ENCODE measurements around the gene MAVS. TPM values are rescaled to one million over a fixed set of nuclear protein-coding genes. Genes with fewer than 3 reads are reported as not detected.

MAVS gene
- total and polyA plus RNA-seq, 2 donors (not counting 3 experiments of a cell fraction or from before 2014, with no cell fraction given) = 18.8 to 40.7 TPM

GRCh38 chr20:3798908-3799248, 47.8 kb upstream of the MAVS start:
- intact Hi-C loops (cut with micrococcal nuclease) (no loop called here), dilution Hi-C loops (cut with MboI; ENCODE audit: extremely low pct_ligation_motif_present, low sequenced_read_pairs) (no loop called here)
- no peak overlapping the region for H3K27ac ChIP-seq (ENCODE audit: insufficient read depth, low read depth, low read length)
- peaks cover 25% of the 10 kb centered on the region for H3K79me2 ChIP-seq (ENCODE audit: control insufficient read depth, insufficient read depth, low read length)
- H3K36me3 ChIP-seq (ENCODE audit: control insufficient read depth in 2 of 2, extremely low read depth in 1 of 2, insufficient read depth in 2 of 2, low read length in 2 of 2) = peaks cover 0 to 23% of the 10 kb centered on the region in 2 experiments
- H3K4me1 ChIP-seq (ENCODE audit: control insufficient read depth, extremely low read depth, insufficient read depth, low read length) = peaks cover 20% of the 10 kb centered on the region
- BruUV-seq (replicated peaks) = no TSS peak
- H3K9me3 ChIP-seq (replicated peaks; ENCODE audit: control insufficient read depth, insufficient read depth, low read length) = no peaks in the 10 kb centered on the region
- no peak for FAIRE-seq
- H3K4me3 ChIP-seq (replicated peaks in 1 of 3; ENCODE audit: insufficient read depth in 1 of 3, low read depth in 1 of 3, low read length in 3 of 3) = no peak overlapping the region
- H2AFZ ChIP-seq (ENCODE audit: low read depth, low read length) = no peak overlapping the region
- POLR2A ChIA-PET = no interaction called here
- H3K4me2 ChIP-seq (ENCODE audit: insufficient read depth, low read length) = no peak overlapping the region
- CTCF ChIA-PET = interaction anchor here (1.6 kb wide), 1 partner anchor 19 kb away, joined by 6 read pairs; no protein-coding TSS in a partner anchor
- H4K20me1 ChIP-seq (replicated peaks; ENCODE audit: control insufficient read depth, extremely low read depth, insufficient read depth, low read length) = no peaks in the 10 kb centered on the region
- no peak overlapping the region for H3K9ac ChIP-seq (replicated peaks; ENCODE audit: extremely low read depth, insufficient read depth, low read length)
- DNase-seq (ENCODE audit: low read depth, low spot score) = no peak
- no peaks in the 10 kb centered on the region for H3K9me1 ChIP-seq (replicated peaks; ENCODE audit: control insufficient read depth, extremely low read depth, insufficient read depth, low read length)
- H3K27me3 ChIP-seq (ENCODE audit: control insufficient read depth in 2 of 2, insufficient read depth in 2 of 2, low read length in 2 of 2) = no peaks in the 10 kb centered on the region
- TF ChIP-seq MAX (IDR thresholded peaks at IDR 0.05; ENCODE audit: insufficient read depth, insufficient read length) (no peak), POLR2A (IDR thresholded peaks at IDR 0.05; ENCODE audit: low read depth, low read length) (no peak), POLR2AphosphoS5 (IDR thresholded peaks at IDR 0.05; ENCODE audit: insufficient read depth, low read depth, low read length) (no peak), FOS (IDR thresholded peaks at IDR 0.05; ENCODE audit: borderline replicate concordance, insufficient read depth, low read length) (no peak), GATA2 (IDR thresholded peaks at IDR 0.05; ENCODE audit: insufficient read depth, insufficient read length, low read depth, low read length) (no peak), EZH2 (IDR thresholded peaks at IDR 0.05; ENCODE audit: borderline replicate concordance, low read depth, low read length, severe bottlenecking) (no peak), CTCF (IDR thresholded peaks at IDR 0.05; ENCODE audit: extremely low read depth in 1 of 2, insufficient read depth in 1 of 2, low read depth in 1 of 2, low read length in 2 of 2) (no peak), MYC (IDR thresholded peaks at IDR 0.05; ENCODE audit: low read depth, low read length) (no peak), JUN (IDR thresholded peaks at IDR 0.05; ENCODE audit: borderline replicate concordance, insufficient read depth, insufficient read length, low read depth) (no peak)
